ENCODE data around the gene CCDC85B. TPM values are rescaled to one million over a fixed set of nuclear protein-coding genes. Genes with fewer than 3 reads are reported as not detected.
A peak's percentile ranks its signal among the peaks of the same experiment; 100 is the strongest.

Gene CCDC85B
- total RNA-seq, 1 experiment from 2014 or later = 85.4 TPM

DNA sequence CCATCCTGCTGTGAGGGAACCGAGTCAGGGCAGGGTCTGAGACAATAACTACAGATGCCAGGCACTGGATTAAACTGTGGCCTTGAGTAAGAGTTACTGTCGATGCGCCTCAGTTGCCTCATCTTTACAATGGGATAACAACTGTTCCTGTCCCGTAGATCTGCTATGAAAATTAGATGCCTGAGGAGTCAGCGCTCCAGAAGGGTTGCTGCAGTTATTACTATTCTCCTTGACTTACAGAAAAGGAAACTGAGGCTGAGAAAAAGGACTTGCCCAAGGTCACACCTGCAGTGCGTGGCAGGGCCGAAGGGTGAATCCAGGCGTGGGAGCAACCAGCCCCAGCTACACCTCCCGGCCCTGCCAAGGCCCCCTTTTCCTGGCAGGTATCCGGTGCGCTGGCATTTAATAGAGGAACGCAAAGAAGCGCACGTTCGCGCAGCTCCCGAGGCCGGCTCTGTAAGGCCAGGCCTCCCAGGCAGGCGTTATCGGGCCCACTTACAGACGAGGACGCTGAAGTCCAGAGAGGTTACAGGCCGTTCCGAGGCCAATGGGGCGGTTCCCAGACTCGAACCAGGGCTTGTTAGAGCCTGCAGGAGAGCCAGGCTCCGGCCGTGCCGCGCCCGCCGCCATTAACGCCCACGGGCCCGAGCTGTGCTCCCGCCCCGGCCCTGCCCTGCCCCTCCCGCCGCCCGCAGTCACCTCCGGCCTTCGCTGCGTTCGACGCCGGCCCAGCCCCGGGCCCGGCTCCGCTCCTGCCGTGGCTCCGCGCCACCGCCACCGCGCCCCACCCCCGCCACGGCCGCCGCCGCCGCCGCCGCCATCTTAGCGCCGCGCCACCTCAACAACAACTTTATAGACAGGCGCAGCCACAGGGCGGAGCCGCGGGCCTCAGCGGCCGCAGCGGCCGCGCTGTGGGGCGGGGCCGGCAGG lies 28.0 kb downstream of the CCDC85B start, which contains the start of gene C11orf68:
Gene C11orf68, minus strand, starts transcription at position 852 of the 930 bp plus-strand sequence. Its CDS starts 31 bp downstream, at position 821.
- intact Hi-C loops (cut with micrococcal nuclease; ENCODE audit: unreplicated experiment) (no loop called here), in situ Hi-C loops (cut with HindIII; ENCODE audit: low pct_unique_long_range_greater_than_20kb, low sequenced_read_pairs) (no loop called here)
- Histone ChIP-seq H3K36me3 (ENCODE audit: control insufficient read depth, insufficient read depth, low read length) (peaks cover 3% of the 10 kb centered on the region; the same call in 1 of the 2 replicates), H3K27me3 (ENCODE audit: control insufficient read depth, insufficient read depth, low read length) (no peaks in the 10 kb centered on the region), H3K27ac (ENCODE audit: low read length) (peak within 1 kb of the TSS; percentile 99), H3K9me3 (ENCODE audit: control insufficient read depth, insufficient read depth, low read depth, low read length) (no peaks in the 10 kb centered on the region), H3K4me3 (ENCODE audit: low read depth in 2 of 2, low read length in 2 of 2) (peak within 1 kb of the TSS; percentile 91 to 97), H3K4me1 (ENCODE audit: control insufficient read depth, insufficient read depth, low read length) (peaks cover 60% of the 10 kb centered on the region)
- POLR2A ChIA-PET = interaction anchor here (1.2 to 3.8 kb wide), 2 partner anchors 17 to 20 kb away, joined by 4 to 35 read pairs; partner anchors contain the start of gene FOSL1
- no TSS peak for BruUV-seq (replicated peaks)
- CTCF ChIA-PET = no interaction called here
- DNase-seq (ENCODE audit: low read depth, low spot score) (no peak), ATAC-seq (peak; percentile 45)
- TF ChIP-seq TCF7L2 (IDR thresholded peaks at IDR 0.05; ENCODE audit: low read depth, low read length) = no peak
- TF ChIP-seq POLR2AphosphoS5 (IDR thresholded peaks at IDR 0.05; ENCODE audit: low read depth, low read length) = peak; percentile 17; the same call in 1 of the 2 replicates

DNA sequence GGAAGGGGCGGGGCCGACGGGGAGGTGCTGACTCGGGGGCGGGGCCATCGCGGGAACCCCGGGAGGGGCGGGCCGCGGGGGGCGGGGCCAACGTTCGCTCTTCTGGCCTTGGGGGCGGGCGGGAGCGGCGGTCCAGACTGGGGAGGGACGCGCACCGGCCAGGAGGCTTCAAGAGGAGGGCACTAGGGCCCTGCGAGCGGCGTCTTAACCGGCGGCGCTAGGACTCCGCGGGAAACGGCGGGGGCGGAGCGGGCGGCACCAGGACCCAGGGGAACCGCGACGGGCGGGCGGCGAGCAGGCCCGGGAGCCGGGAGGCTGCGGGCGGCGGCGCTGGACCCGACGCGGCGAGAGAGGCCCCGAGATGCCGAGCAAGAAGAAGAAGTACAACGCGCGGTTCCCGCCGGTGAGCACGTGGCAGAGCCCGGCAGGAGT lies 28.7 kb downstream of the CCDC85B start, which contains the start of gene DRAP1:
Gene DRAP1, plus strand, starts transcription at position 286 of the 432 bp plus-strand sequence. Its CDS starts 76 bp downstream, at position 362.
- in situ Hi-C loops (cut with HindIII; ENCODE audit: low pct_unique_long_range_greater_than_20kb, low sequenced_read_pairs) = no loop called here
- no TSS peak for BruUV-seq (replicated peaks)
- DNase-seq (ENCODE audit: low read depth, low spot score) = no peak
- H3K4me3 ChIP-seq (ENCODE audit: low read depth in 2 of 2, low read length in 2 of 2) = peak within 1 kb of the TSS; percentile 91 to 97
- ChIA-PET POLR2A (no interaction called here), CTCF (no interaction called here)
- ATAC-seq = peak; percentile 75
- intact Hi-C loops (cut with micrococcal nuclease; ENCODE audit: unreplicated experiment) = no loop called here
- TF ChIP-seq POLR2AphosphoS5 (IDR thresholded peaks at IDR 0.05; ENCODE audit: low read depth, low read length) (peak; percentile 83), SIN3A (IDR thresholded peaks at IDR 0.05; ENCODE audit: borderline replicate concordance, insufficient read depth, low read depth, low read length) (peak; percentile 96), TCF7L2 (IDR thresholded peaks at IDR 0.05; ENCODE audit: low read depth, low read length) (no peak)
- TF ChIP-seq, protein P1, sequence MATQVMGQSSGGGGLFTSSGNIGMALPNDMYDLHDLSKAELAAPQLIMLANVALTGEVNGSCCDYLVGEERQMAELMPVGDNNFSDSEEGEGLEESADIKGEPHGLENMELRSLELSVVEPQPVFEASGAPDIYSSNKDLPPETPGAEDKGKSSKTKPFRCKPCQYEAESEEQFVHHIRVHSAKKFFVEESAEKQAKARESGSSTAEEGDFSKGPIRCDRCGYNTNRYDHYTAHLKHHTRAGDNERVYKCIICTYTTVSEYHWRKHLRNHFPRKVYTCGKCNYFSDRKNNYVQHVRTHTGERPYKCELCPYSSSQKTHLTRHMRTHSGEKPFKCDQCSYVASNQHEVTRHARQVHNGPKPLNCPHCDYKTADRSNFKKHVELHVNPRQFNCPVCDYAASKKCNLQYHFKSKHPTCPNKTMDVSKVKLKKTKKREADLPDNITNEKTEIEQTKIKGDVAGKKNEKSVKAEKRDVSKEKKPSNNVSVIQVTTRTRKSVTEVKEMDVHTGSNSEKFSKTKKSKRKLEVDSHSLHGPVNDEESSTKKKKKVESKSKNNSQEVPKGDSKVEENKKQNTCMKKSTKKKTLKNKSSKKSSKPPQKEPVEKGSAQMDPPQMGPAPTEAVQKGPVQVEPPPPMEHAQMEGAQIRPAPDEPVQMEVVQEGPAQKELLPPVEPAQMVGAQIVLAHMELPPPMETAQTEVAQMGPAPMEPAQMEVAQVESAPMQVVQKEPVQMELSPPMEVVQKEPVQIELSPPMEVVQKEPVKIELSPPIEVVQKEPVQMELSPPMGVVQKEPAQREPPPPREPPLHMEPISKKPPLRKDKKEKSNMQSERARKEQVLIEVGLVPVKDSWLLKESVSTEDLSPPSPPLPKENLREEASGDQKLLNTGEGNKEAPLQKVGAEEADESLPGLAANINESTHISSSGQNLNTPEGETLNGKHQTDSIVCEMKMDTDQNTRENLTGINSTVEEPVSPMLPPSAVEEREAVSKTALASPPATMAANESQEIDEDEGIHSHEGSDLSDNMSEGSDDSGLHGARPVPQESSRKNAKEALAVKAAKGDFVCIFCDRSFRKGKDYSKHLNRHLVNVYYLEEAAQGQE (IDR thresholded peaks at IDR 0.05; ENCODE audit: insufficient read depth in 1 of 2, low read depth in 2 of 2, low read length in 1 of 2) = no peak; a peak in 1 of 4 replicates
- TF ChIP-seq, protein P2, sequence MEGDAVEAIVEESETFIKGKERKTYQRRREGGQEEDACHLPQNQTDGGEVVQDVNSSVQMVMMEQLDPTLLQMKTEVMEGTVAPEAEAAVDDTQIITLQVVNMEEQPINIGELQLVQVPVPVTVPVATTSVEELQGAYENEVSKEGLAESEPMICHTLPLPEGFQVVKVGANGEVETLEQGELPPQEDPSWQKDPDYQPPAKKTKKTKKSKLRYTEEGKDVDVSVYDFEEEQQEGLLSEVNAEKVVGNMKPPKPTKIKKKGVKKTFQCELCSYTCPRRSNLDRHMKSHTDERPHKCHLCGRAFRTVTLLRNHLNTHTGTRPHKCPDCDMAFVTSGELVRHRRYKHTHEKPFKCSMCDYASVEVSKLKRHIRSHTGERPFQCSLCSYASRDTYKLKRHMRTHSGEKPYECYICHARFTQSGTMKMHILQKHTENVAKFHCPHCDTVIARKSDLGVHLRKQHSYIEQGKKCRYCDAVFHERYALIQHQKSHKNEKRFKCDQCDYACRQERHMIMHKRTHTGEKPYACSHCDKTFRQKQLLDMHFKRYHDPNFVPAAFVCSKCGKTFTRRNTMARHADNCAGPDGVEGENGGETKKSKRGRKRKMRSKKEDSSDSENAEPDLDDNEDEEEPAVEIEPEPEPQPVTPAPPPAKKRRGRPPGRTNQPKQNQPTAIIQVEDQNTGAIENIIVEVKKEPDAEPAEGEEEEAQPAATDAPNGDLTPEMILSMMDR (IDR thresholded peaks at IDR 0.05) = no peak
- H3K27me3 ChIP-seq (ENCODE audit: control insufficient read depth, insufficient read depth, low read length) = no peaks in the 10 kb centered on the region
- peaks cover 54% of the 10 kb centered on the region for H3K4me1 ChIP-seq (ENCODE audit: control insufficient read depth, insufficient read depth, low read length)
- H3K27ac ChIP-seq (ENCODE audit: low read length) = peak within 1 kb of the TSS; percentile 99
- H3K36me3 ChIP-seq (ENCODE audit: control insufficient read depth, insufficient read depth, low read length) = peaks cover 3% of the 10 kb centered on the region; the same call in 1 of the 2 replicates
- H3K9me3 ChIP-seq (ENCODE audit: control insufficient read depth, insufficient read depth, low read depth, low read length) = no peaks in the 10 kb centered on the region

Data from Panc1 (cell line).